ENCODE data around the gene LMCD1. TPM values are rescaled to one million over a fixed set of nuclear protein-coding genes. Genes with fewer than 3 reads are reported as not detected.
A peak's percentile ranks its signal among the peaks of the same experiment; 100 is the strongest.

LMCD1 gene
- total and polyA plus RNA-seq, 2 of the 4 experiments (the other 2 are of a cell fraction): 50.0 to 53.8 TPM

DNA sequence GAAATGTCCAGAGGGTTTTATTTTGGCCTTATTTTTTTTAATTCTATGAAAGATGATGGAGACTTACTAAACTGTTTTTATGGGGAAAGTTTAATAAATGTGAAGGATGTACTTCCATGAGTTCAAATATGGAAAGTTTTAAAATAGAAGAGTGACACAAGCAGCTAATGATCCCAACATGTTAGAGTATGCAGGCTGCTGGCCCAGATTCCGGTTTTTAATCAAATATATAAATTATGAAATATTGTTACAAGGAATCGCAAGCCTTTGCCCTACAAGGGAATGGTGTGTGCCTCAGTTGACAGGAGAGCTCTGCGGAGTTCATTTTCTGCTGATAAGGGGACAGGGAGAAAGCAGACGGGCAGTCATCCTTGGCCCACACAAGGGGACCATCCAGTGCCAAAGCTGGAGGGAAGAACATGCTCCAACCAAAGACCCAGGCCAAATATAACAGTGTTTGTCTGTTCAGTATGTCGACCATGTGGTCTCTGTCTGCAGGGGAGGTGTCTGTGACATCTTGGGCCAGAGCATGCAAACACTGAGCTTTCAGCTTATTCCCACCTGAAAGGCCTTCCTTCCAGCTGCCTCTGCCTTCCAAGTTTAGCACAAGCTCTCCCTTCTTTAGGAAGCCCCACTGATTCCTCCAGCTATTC lies 73.2 kb downstream of the LMCD1 start:
- intact Hi-C loops (cut with micrococcal nuclease) (loop anchor here (1.0 to 5.0 kb wide), 2 partner anchors 14 to 48 kb away; no protein-coding TSS in a partner anchor), dilution Hi-C loops (cut with HindIII; ENCODE audit: low sequenced_read_pairs, unreplicated experiment) (no loop called here), in situ Hi-C loops (cut with MboI; ENCODE audit: low sequenced_read_pairs) (no loop called here)
- peak overlapping the region; percentile 61 for H3K14ac ChIP-seq (replicated peaks; ENCODE audit: low read depth, low read length)
- ChIA-PET CTCF (interaction anchor here (0.5 kb wide), 1 partner anchor 909 kb away, joined by 3 read pairs; no protein-coding TSS in a partner anchor), POLR2A (ENCODE audit: unreplicated experiment) (interaction anchor here (0.5 kb wide), 1 partner anchor 74 kb away, joined by 3 read pairs; no protein-coding TSS in a partner anchor)
- no peaks in the 10 kb centered on the region for H3K79me1 ChIP-seq (ENCODE audit: low read depth in 1 of 2, low read length in 2 of 2)
- H4K5ac ChIP-seq (ENCODE audit: low read depth, low read length): peak overlapping the region; percentile 65
- peaks cover 5% of the 10 kb centered on the region; the same call in 1 of the 2 replicates for H3K36me3 ChIP-seq (ENCODE audit: control insufficient read depth, insufficient read depth, low read length)
- peak overlapping the region; percentile 86 for H4K91ac ChIP-seq (ENCODE audit: insufficient read depth, low read depth, low read length)
- H2AK5ac ChIP-seq (ENCODE audit: low read depth, low read length): peak overlapping the region; percentile 90; the same call in 1 of the 2 replicates
- peaks cover 8% of the 10 kb centered on the region for H4K20me1 ChIP-seq (ENCODE audit: insufficient read depth, low read length)
- H2BK20ac ChIP-seq (ENCODE audit: low read depth, low read length): peak overlapping the region; percentile 95
- H3K27me3 ChIP-seq (ENCODE audit: control insufficient read depth, insufficient read depth, low read length): no peaks in the 10 kb centered on the region
- WGBS, 2 experiments (ENCODE audit: extremely low coverage in 2 of 2, insufficient read length in 1 of 2): 50% methylated on average over 2 of the region's 5 CpGs; no CpG with 5 or more reads in 1 of the 2 experiments
- TF ChIP-seq, protein P1, sequence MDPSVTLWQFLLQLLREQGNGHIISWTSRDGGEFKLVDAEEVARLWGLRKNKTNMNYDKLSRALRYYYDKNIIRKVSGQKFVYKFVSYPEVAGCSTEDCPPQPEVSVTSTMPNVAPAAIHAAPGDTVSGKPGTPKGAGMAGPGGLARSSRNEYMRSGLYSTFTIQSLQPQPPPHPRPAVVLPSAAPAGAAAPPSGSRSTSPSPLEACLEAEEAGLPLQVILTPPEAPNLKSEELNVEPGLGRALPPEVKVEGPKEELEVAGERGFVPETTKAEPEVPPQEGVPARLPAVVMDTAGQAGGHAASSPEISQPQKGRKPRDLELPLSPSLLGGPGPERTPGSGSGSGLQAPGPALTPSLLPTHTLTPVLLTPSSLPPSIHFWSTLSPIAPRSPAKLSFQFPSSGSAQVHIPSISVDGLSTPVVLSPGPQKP (IDR thresholded peaks at IDR 0.05; ENCODE audit: borderline replicate concordance, low read depth, low read length): no peak
- TF ChIP-seq FOS (IDR thresholded peaks at IDR 0.05; ENCODE audit: low read depth, low read length) (no peak), POLR2A (IDR thresholded peaks at IDR 0.05; ENCODE audit: low read depth, low read length) (no peak), RFX5 (IDR thresholded peaks at IDR 0.05; ENCODE audit: low read depth, low read length) (no peak), RCOR1 (IDR thresholded peaks at IDR 0.05; ENCODE audit: insufficient replicate concordance, low read length) (no peak), MXI1 (IDR thresholded peaks at IDR 0.05; ENCODE audit: borderline replicate concordance, low read depth, low read length) (no peak), MAZ (IDR thresholded peaks at IDR 0.05; ENCODE audit: borderline replicate concordance, low read depth, low read length) (no peak), CEBPB (IDR thresholded peaks at IDR 0.05; ENCODE audit: low read depth, low read length) (no peak)
- TF ChIP-seq, protein P2, sequence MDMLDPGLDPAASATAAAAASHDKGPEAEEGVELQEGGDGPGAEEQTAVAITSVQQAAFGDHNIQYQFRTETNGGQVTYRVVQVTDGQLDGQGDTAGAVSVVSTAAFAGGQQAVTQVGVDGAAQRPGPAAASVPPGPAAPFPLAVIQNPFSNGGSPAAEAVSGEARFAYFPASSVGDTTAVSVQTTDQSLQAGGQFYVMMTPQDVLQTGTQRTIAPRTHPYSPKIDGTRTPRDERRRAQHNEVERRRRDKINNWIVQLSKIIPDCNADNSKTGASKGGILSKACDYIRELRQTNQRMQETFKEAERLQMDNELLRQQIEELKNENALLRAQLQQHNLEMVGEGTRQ (IDR thresholded peaks at IDR 0.05; ENCODE audit: low read depth, low read length): no peak
- TF ChIP-seq, protein P3, sequence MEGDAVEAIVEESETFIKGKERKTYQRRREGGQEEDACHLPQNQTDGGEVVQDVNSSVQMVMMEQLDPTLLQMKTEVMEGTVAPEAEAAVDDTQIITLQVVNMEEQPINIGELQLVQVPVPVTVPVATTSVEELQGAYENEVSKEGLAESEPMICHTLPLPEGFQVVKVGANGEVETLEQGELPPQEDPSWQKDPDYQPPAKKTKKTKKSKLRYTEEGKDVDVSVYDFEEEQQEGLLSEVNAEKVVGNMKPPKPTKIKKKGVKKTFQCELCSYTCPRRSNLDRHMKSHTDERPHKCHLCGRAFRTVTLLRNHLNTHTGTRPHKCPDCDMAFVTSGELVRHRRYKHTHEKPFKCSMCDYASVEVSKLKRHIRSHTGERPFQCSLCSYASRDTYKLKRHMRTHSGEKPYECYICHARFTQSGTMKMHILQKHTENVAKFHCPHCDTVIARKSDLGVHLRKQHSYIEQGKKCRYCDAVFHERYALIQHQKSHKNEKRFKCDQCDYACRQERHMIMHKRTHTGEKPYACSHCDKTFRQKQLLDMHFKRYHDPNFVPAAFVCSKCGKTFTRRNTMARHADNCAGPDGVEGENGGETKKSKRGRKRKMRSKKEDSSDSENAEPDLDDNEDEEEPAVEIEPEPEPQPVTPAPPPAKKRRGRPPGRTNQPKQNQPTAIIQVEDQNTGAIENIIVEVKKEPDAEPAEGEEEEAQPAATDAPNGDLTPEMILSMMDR (conservative IDR thresholded peaks at IDR 0.05; ENCODE audit: low read depth, low read length): no peak
- H3K4me2 ChIP-seq (ENCODE audit: low read depth, low read length): no peak overlapping the region
- H3K23ac ChIP-seq (ENCODE audit: low read depth, low read length): peak overlapping the region; percentile 71; the same call in 1 of the 2 replicates
- H3K9me3 ChIP-seq (ENCODE audit: control insufficient read depth, insufficient read depth, low read length): no peaks in the 10 kb centered on the region
- no peak overlapping the region for H2AFZ ChIP-seq (replicated peaks; ENCODE audit: low read length, poor library complexity)
- H3K27ac ChIP-seq (ENCODE audit: insufficient read depth, low read length): peak overlapping the region; percentile 22; the same call in 1 of the 2 replicates
- ATAC-seq (ENCODE audit: low read depth): no peak
- peak overlapping the region; percentile 91 for H3K18ac ChIP-seq (ENCODE audit: low read depth, low read length)
- H3K4ac ChIP-seq (ENCODE audit: low read depth, low read length): peak overlapping the region; percentile 92
- H3K4me1 ChIP-seq (ENCODE audit: control insufficient read depth, insufficient read depth, low read length): peaks cover 24% of the 10 kb centered on the region
- peak overlapping the region; percentile 37 to 50; a peak in 2 of 4 replicates for H4K8ac ChIP-seq (ENCODE audit: low read depth in 2 of 2, low read length in 2 of 2)
- peak overlapping the region; percentile 80 for H2BK120ac ChIP-seq (ENCODE audit: low read depth, low read length)
- DNase-seq: no peak
- peak overlapping the region; percentile 18; the same call in 1 of the 2 replicates for H3K56ac ChIP-seq (ENCODE audit: extremely low read depth, insufficient read depth, low read length)
- no peak overlapping the region for H3K4me3 ChIP-seq (ENCODE audit: insufficient read depth, low read depth, low read length)
- H2BK15ac ChIP-seq (ENCODE audit: low read depth, low read length): peak overlapping the region; percentile 87; the same call in 2 of the 3 replicates
- H3K9me1 ChIP-seq (ENCODE audit: insufficient read depth, low read length): peaks cover 27% of the 10 kb centered on the region
- H2BK5ac ChIP-seq (ENCODE audit: low read depth, low read length, poor library complexity, severe bottlenecking): peak overlapping the region; percentile 95
- no peak overlapping the region for H2AK9ac ChIP-seq (replicated peaks; ENCODE audit: low read depth, low read length, poor library complexity)
- no peak overlapping the region for H3K9ac ChIP-seq (ENCODE audit: low read depth, low read length)
- BruUV-seq (replicated peaks): no TSS peak

Measured in IMR-90 (cell line).